ENCODE measurements around the gene SELENOI.
"Not testable (repeated sequence)": the region's sequence is repeated elsewhere in the genome, so short reads cannot be mapped to it uniquely, and the experiment has no call there.

SELENOI gene

GRCh38 chr2:26316041-26316440 lies 29.9 kb upstream of the SELENOI start:
- no peak for DNase-seq (ENCODE audit: low read depth)
- TF ChIP-seq, protein P1, sequence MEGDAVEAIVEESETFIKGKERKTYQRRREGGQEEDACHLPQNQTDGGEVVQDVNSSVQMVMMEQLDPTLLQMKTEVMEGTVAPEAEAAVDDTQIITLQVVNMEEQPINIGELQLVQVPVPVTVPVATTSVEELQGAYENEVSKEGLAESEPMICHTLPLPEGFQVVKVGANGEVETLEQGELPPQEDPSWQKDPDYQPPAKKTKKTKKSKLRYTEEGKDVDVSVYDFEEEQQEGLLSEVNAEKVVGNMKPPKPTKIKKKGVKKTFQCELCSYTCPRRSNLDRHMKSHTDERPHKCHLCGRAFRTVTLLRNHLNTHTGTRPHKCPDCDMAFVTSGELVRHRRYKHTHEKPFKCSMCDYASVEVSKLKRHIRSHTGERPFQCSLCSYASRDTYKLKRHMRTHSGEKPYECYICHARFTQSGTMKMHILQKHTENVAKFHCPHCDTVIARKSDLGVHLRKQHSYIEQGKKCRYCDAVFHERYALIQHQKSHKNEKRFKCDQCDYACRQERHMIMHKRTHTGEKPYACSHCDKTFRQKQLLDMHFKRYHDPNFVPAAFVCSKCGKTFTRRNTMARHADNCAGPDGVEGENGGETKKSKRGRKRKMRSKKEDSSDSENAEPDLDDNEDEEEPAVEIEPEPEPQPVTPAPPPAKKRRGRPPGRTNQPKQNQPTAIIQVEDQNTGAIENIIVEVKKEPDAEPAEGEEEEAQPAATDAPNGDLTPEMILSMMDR (IDR thresholded peaks at IDR 0.05; ENCODE audit: control insufficient read depth, insufficient read depth, low read depth, low read length, missing control alignments) = peak; percentile 33
- H3K4me3 ChIP-seq (ENCODE audit: control insufficient read depth, low read depth, low read length) = no peak overlapping the region

DNA sequence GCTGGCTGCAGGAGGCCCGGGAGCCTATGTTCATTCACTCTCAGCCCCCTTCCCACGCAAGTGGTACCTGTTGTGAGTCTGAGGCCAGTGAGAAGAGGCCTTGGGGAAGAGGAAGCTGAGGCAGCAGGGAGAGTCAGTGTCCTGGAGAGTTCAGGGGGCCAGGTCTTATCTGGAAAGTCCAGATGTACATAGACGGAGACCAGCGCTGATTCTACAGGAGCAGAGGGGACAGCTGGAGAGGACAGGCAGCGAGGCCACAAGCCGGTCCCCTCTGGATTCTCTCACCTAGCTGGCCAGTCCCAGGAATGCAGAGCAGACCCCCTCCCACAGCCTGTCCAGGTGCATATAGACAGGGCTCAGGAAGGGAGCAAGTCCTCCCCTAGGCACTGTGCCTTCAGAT lies 29.1 kb upstream of the SELENOI start:
- no peak for DNase-seq (ENCODE audit: low read depth)
- TF ChIP-seq, protein P1 (IDR thresholded peaks at IDR 0.05; ENCODE audit: control insufficient read depth, insufficient read depth, low read depth, low read length, missing control alignments) = no peak
- H3K4me3 ChIP-seq (ENCODE audit: control insufficient read depth, low read depth, low read length) = no peak overlapping the region

DNA sequence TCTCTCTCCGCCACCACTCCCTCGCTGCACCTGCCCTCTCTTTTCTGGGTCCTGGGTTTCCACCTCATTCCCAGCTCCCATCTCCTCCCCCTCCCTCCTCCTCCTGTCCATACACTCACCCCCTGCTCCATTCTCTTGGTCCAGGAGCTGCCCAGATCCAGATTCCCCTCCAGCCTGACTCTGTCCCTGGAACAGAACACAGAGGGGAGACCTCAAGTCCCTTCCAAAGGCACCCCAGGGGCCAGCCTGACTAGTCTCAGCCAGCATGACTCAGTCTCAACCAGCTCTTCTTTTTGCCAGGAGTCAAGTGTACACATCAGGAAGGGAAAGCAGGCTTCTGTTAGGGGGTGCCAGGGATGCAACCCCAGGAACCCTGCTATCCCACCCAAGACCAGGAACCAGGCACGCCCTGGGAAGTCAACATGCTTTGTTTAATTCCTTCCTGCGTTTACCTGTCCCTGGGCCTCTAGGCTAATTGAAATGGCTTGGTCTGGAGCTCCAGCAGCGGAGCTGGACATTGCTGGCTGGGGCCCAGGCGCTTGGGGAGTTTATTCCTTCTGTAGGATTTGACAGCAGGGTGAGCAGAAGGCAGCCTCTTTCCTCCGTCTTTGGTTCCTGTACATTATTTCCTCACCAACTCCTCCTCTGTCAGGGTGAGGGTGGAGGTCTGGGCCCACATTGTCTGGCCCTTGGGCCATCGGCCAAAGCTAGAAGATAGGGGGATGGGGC lies 28.4 kb upstream of the SELENOI start:
- TF ChIP-seq, protein P1 (IDR thresholded peaks at IDR 0.05; ENCODE audit: control insufficient read depth, insufficient read depth, low read depth, low read length, missing control alignments) = no peak
- no peak for DNase-seq (ENCODE audit: low read depth)
- H3K4me3 ChIP-seq (ENCODE audit: control insufficient read depth, low read depth, low read length) = no peak overlapping the region

GRCh38 chr2:26318950-26319349 lies 27.0 kb upstream of the SELENOI start:
- H3K4me3 ChIP-seq (ENCODE audit: control insufficient read depth, low read depth, low read length) = no peak overlapping the region
- TF ChIP-seq, protein P1 (IDR thresholded peaks at IDR 0.05; ENCODE audit: control insufficient read depth, insufficient read depth, low read depth, low read length, missing control alignments) = no peak
- no peak for DNase-seq (ENCODE audit: low read depth)

- DNase-seq (ENCODE audit: low read depth); H3K4me3 ChIP-seq (ENCODE audit: control insufficient read depth, low read depth, low read length): not testable (repeated sequence)
Measured at GRCh38 chr2:26324479-26324878, 21.5 kb upstream of the SELENOI start.

- H3K4me3 ChIP-seq (ENCODE audit: control insufficient read depth, low read depth, low read length) = no peak overlapping the region
- no peak for DNase-seq (ENCODE audit: low read depth)
- TF ChIP-seq, protein P1 (IDR thresholded peaks at IDR 0.05; ENCODE audit: control insufficient read depth, insufficient read depth, low read depth, low read length, missing control alignments) = no peak
Measured at GRCh38 chr2:26324903-26325302, 21.0 kb upstream of the SELENOI start.

GRCh38 chr2:26325851-26326250 lies 20.1 kb upstream of the SELENOI start:
- no peak overlapping the region for H3K4me3 ChIP-seq (ENCODE audit: control insufficient read depth, low read depth, low read length)
- TF ChIP-seq, protein P1 (IDR thresholded peaks at IDR 0.05; ENCODE audit: control insufficient read depth, insufficient read depth, low read depth, low read length, missing control alignments) = no peak
- DNase-seq (ENCODE audit: low read depth) = no peak
